ENCODE measurements around the gene RAD50. TPM values are rescaled to one million over a fixed set of nuclear protein-coding genes. Genes with fewer than 3 reads are reported as not detected.

RAD50 gene
- total and polyA plus RNA-seq, 7 donors: 6.0 to 34.6 (median 20.0) TPM

GRCh38 chr5:132662004-132662401 lies 105.2 kb downstream of the RAD50 start:
- DNase-seq: no peak
- Histone ChIP-seq H3K4me1 (peaks cover 0 to under 1% (median 0%) of the 10 kb centered on the region in 4 donors), H3K36me3 (no peaks in the 10 kb centered on the region), H3K27me3 (peaks cover 0 to 4% (median 0%) of the 10 kb centered on the region in 3 donors), H3K9me3 (no peaks in the 10 kb centered on the region), H3K4me3 (no peak overlapping the region), H3K27ac (no peak overlapping the region)
- TF ChIP-seq POLR2A (IDR thresholded peaks at IDR 0.05): no peak
- TF ChIP-seq EP300 (IDR thresholded peaks at IDR 0.05): no peak
- no peak for TF ChIP-seq CTCF (IDR thresholded peaks at IDR 0.05)
- TF ChIP-seq POLR2AphosphoS5 (IDR thresholded peaks at IDR 0.05): no peak
- intact Hi-C loops (cut with DNase I): no loop called here
- WGBS, 2 donors: 83 to 97% methylated on average over 9 of the region's 9 CpGs

GRCh38 chr5:132662925-132663770 lies 106.4 kb downstream of the RAD50 start:
- H3K27me3 ChIP-seq: no peaks in the 10 kb centered on the region
- intact Hi-C loops (cut with DNase I): no loop called here
- no peaks in the 10 kb centered on the region for H3K36me3 ChIP-seq
- no peaks in the 10 kb centered on the region for H3K4me1 ChIP-seq
- DNase-seq: no peak
- H3K9me3 ChIP-seq: no peaks in the 10 kb centered on the region
- WGBS, 2 donors: 73 to 80% methylated on average over 25 of the region's 25 CpGs
- H3K4me3 ChIP-seq: no peak overlapping the region
- no peak overlapping the region for H3K27ac ChIP-seq
- TF ChIP-seq POLR2AphosphoS5 (IDR thresholded peaks at IDR 0.05) (no peak), CTCF (IDR thresholded peaks at IDR 0.05) (no peak), EP300 (IDR thresholded peaks at IDR 0.05) (no peak), POLR2A (IDR thresholded peaks at IDR 0.05) (no peak)

DNA sequence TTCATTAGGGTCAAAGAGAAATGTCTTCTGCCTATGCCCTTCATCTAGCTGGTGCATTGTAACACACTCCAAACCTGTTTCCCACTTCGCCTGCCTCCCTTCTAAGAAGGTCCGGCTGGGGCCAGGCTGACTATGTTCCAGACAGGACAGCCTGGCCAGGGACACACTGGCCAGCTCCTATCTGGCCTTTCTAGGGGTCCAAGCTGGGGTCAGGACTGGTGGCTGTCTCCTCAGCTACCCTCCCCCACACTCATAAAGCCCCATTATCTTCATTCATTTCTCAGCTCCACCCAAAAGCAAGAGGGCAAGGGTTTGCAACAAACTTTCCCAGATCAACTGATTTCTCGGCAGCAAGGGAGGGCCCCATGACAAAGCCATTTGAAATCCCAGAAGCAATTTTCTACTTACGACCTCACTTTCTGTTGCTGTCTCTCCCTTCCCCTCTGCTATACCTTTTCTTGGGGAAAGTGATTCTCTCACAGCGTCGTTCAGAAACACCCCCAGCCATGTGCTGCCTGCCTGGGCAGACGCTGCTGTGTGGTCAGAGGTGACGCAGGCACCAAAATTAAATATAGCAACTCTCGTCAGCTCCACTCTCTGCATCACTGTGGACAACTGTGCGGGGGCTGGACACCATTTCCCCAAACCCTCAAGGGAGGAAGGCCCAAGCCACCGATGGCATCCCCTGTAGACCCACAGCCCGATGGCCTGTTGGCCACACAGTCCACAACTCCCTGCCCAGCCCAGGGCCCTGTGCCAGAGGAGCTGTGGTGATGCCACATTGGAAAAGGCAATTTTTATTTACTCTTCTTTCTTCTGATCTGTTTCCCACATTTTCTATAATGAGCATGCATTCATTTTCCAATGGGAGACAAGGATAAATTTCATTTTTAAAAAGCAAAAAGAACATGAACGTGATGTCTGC lies 107.3 kb downstream of the RAD50 start:
- intact Hi-C loops (cut with DNase I): no loop called here
- no peak for TF ChIP-seq CTCF (IDR thresholded peaks at IDR 0.05)
- no peak for TF ChIP-seq POLR2A (IDR thresholded peaks at IDR 0.05)
- TF ChIP-seq EP300 (IDR thresholded peaks at IDR 0.05): no peak
- no peak for TF ChIP-seq POLR2AphosphoS5 (IDR thresholded peaks at IDR 0.05)
- no peak overlapping the region for H3K27ac ChIP-seq
- H3K27me3 ChIP-seq: no peaks in the 10 kb centered on the region
- 77 to 86% methylated on average over 13 of the region's 13 CpGs for WGBS, 2 donors
- no peak for DNase-seq
- no peaks in the 10 kb centered on the region for H3K36me3 ChIP-seq
- no peak overlapping the region for H3K4me3 ChIP-seq
- no peaks in the 10 kb centered on the region for H3K9me3 ChIP-seq
- H3K4me1 ChIP-seq: no peaks in the 10 kb centered on the region

DNA sequence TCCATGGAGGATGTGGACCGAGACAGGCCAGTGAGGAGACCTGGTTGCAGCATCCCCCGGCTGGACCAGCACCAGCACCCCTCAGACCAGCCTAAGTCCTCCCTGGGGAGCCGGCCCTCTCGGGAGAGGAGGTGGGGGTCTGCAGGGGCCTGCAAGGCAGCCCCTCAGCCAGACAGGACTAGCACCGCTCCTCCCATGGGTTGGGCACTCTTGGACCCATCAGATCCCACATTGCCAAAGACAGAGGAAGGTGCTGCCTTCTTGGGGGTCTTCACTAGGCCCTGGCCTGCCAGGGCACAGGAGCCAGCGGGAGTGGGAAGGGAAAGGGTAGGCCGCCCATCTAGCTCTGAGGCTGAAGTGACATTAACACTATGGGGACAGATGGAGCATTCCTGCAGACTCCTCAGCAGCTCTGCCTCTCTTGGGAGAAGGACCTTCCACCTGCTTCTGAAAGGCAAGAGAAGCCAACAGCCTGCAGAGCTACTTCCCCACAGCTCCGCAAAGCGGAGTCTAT lies 108.0 kb downstream of the RAD50 start:
- no peaks in the 10 kb centered on the region for H3K27me3 ChIP-seq
- no peaks in the 10 kb centered on the region for H3K36me3 ChIP-seq
- no peak overlapping the region for H3K27ac ChIP-seq
- WGBS, 2 donors: 95 to 97% methylated on average over 9 of the region's 9 CpGs
- DNase-seq: no peak
- H3K4me3 ChIP-seq: no peak overlapping the region
- no peak for TF ChIP-seq POLR2AphosphoS5 (IDR thresholded peaks at IDR 0.05)
- no peak for TF ChIP-seq EP300 (IDR thresholded peaks at IDR 0.05)
- no peak for TF ChIP-seq CTCF (IDR thresholded peaks at IDR 0.05)
- no peak for TF ChIP-seq POLR2A (IDR thresholded peaks at IDR 0.05)
- no peaks in the 10 kb centered on the region for H3K4me1 ChIP-seq
- intact Hi-C loops (cut with DNase I): no loop called here
- no peaks in the 10 kb centered on the region for H3K9me3 ChIP-seq
